Measurements from ENCODE around the gene ZNF669. TPM values are rescaled to one million over a fixed set of nuclear protein-coding genes. Genes with fewer than 3 reads are reported as not detected.

ZNF669 gene
- total RNA-seq, 4 donors from 2014 or later = 4.6 to 10.5 (median 5.8) TPM

GRCh38 chr1:247096112-247096511 lies 8.0 kb downstream of the ZNF669 start:
- Histone ChIP-seq H3K4me3 (no peak overlapping the region), H3K36me3 (peaks cover 31% of the 10 kb centered on the region), H3K9me3 (peaks cover 14% of the 10 kb centered on the region), H3K4me1 (no peaks in the 10 kb centered on the region), H3K27me3 (no peaks in the 10 kb centered on the region), H3K27ac (no peak overlapping the region)
- TF ChIP-seq POLR2A (IDR thresholded peaks at IDR 0.05) = no peak
- TF ChIP-seq CTCF (IDR thresholded peaks at IDR 0.05) = no peak
- no peak for TF ChIP-seq POLR2AphosphoS5 (IDR thresholded peaks at IDR 0.05)
- no peak for TF ChIP-seq EP300 (IDR thresholded peaks at IDR 0.05)
- DNase-seq (ENCODE audit: low spot score in 2 of 2) = no peak
- 100% methylated on average over 3 of the region's 3 CpGs for WGBS

GRCh38 chr1:247090455-247090854 lies 13.7 kb downstream of the ZNF669 start:
- no peak for DNase-seq (ENCODE audit: low spot score in 2 of 2)
- Histone ChIP-seq H3K27ac (no peak overlapping the region), H3K4me1 (no peaks in the 10 kb centered on the region), H3K36me3 (no peaks in the 10 kb centered on the region), H3K9me3 (no peaks in the 10 kb centered on the region), H3K27me3 (no peaks in the 10 kb centered on the region), H3K4me3 (no peak overlapping the region)
- WGBS = 81% methylated on average over 3 of the region's 14 CpGs
- TF ChIP-seq CTCF (IDR thresholded peaks at IDR 0.05) = no peak
- no peak for TF ChIP-seq EP300 (IDR thresholded peaks at IDR 0.05)
- TF ChIP-seq POLR2AphosphoS5 (IDR thresholded peaks at IDR 0.05) = no peak
- TF ChIP-seq POLR2A (IDR thresholded peaks at IDR 0.05) = no peak

GRCh38 chr1:247089616-247090375 lies 14.4 kb downstream of the ZNF669 start:
- Histone ChIP-seq H3K27me3 (no peaks in the 10 kb centered on the region), H3K9me3 (no peaks in the 10 kb centered on the region), H3K4me3 (no peak overlapping the region), H3K4me1 (no peaks in the 10 kb centered on the region), H3K27ac (no peak overlapping the region), H3K36me3 (no peaks in the 10 kb centered on the region)
- TF ChIP-seq CTCF (IDR thresholded peaks at IDR 0.05) (no peak), POLR2A (IDR thresholded peaks at IDR 0.05) (no peak), EP300 (IDR thresholded peaks at IDR 0.05) (no peak), POLR2AphosphoS5 (IDR thresholded peaks at IDR 0.05) (no peak)
- DNase-seq (ENCODE audit: low spot score in 2 of 2) = no peak
- 81% methylated on average over 14 of the region's 17 CpGs for WGBS

GRCh38 chr1:247088967-247089366 lies 15.2 kb downstream of the ZNF669 start:
- TF ChIP-seq POLR2A (IDR thresholded peaks at IDR 0.05) (no peak), CTCF (IDR thresholded peaks at IDR 0.05) (no peak), EP300 (IDR thresholded peaks at IDR 0.05) (no peak)
- DNase-seq (ENCODE audit: low spot score in 2 of 2) = no peak

GRCh38 chr1:247087256-247087655 lies 16.9 kb downstream of the ZNF669 start:
- no peak for DNase-seq (ENCODE audit: low spot score in 2 of 2)
- Histone ChIP-seq H3K9me3 (no peaks in the 10 kb centered on the region), H3K4me3 (no peak overlapping the region), H3K27me3 (no peaks in the 10 kb centered on the region), H3K36me3 (no peaks in the 10 kb centered on the region), H3K27ac (no peak overlapping the region), H3K4me1 (no peaks in the 10 kb centered on the region)
- 90% methylated on average over 1 of the region's 1 CpG for WGBS
- TF ChIP-seq POLR2AphosphoS5 (IDR thresholded peaks at IDR 0.05) (no peak), POLR2A (IDR thresholded peaks at IDR 0.05) (no peak), CTCF (IDR thresholded peaks at IDR 0.05) (no peak), EP300 (IDR thresholded peaks at IDR 0.05) (no peak)

More at GRCh38 chr1:247088967-247089366, 15.2 kb downstream of the ZNF669 start:
- WGBS = 91% methylated on average over 4 of the region's 4 CpGs
- H3K4me1 ChIP-seq = no peaks in the 10 kb centered on the region
- no peaks in the 10 kb centered on the region for H3K9me3 ChIP-seq
- no peak overlapping the region for H3K27ac ChIP-seq
- no peaks in the 10 kb centered on the region for H3K36me3 ChIP-seq
- no peaks in the 10 kb centered on the region for H3K27me3 ChIP-seq
- no peak overlapping the region for H3K4me3 ChIP-seq
